NCI-H1417 (cell line): Measurements from ENCODE around the gene KCNQ1OT1.
A peak's percentile ranks its signal among the peaks of the same experiment; 100 is the strongest.

Experiments
- DNase-seq, 3 experiments: peaks; one replicate each; lab custom pipeline; 2025; lab: John Stamatoyannopoulos, UW

KCNQ1OT1 gene

DNA sequence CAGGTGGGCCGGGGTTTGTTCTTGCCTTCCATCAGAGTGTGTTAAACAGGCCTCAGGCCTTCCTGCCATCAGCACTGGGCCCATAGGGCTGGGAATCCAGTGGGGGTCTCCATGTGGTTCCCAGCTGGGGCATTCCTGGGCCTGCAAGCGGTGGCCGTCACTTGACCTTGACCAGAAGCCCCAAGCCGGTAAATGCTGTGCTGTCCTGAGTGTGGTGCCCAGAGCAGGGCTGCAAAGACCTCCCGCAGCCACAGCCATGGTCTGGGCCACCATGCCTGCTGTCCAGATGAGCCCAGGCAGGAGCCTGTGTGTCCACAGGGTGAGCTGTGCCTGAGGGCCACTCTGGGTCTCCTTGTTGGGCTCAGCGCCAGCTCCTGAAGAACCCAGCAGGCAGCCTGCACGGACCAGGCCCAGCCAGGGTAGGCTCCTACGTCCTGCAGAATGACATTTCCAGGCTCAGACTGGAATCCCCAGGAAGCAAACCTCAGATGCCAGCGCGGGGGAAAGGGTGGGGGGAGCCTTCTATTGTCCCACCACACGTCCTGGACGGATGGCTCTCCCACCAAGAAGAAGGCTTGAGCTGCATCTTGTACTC is 117.3 kb downstream of the KCNQ1OT1 start:
- DNase-seq = no peak

DNA sequence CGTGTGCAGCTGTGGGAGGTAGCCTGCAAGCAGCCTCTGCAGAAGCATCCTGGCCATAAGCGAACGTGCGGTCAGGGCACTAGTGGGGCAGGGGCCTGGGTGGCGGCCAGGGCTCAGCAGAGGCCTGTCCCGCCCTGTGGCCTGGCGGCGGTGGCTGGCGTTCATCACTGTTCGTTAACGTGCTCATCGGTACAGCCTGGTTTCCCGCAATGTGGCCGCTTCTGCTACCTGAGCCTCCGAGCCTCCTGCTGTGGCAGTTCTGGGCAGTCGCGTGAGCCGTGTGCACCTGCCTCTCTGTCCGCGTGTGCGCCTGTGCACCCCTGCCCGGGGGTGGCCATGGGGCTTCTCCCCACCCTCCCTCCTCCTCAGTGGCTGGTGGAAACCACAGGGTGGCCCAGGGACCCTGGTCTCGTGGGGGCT is 117.9 kb downstream of the KCNQ1OT1 start:
- peak in 1 of 3 experiments; percentile 3 for DNase-seq

DNA sequence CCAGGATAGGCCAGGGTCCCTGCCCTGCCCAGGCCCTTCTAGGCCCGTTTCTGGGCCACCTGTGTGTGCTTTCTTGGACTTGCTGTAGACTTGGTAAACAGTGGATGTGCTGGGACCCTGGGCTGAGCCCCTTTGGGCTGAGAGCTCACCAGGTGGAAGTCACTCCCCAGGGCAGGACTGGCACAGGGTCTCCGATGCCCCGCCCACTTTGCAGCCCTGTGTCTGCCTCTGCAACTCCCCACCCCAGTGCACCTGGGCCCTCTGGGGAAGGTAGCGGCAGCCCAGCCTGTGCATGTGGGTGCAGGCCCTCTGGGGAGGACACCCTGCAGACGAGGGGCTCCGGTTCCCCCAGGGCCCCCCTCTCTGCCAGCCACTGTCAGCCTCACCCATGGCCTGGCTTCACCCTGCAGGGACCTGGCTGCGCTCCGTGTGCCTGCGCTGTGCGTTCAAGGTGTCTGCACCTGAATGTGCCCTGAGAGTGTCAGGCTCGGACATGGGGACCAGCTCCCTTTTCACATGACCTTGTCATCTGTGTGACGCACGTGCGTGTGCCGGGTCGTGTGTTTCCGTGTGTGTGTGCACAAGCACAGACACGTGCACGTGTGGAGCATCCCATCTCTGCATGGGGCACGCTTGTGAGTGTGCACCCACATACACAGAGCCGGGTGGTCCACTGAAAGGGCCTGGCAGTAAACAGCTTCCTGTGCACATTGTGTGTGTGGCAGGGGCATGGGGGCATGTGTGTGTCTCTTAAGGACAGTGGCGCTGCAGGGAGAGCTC is 118.5 kb downstream of the KCNQ1OT1 start:
- DNase-seq = no peak

DNA sequence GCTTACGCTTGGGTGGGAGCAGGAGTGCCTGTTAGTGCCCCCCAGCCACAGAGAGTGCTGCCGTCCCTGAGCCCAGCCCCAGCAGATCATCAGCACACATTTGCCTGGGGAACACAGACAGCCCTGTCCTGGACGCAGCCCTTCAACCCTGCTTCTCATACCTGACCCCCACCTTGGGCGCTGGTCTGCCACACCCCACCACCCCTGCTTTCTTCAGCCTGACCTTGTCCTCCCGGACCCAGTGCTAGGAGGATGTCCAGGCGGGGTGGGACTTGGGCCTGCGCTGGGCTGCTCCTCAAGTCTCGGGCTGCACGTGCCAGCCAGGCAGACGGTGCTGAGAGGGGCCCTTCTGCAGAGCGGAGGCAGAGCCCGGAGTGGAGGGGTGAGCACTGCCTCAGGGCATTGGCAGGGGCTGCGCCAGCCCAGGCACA is 119.2 kb downstream of the KCNQ1OT1 start:
- DNase-seq = no peak

DNA sequence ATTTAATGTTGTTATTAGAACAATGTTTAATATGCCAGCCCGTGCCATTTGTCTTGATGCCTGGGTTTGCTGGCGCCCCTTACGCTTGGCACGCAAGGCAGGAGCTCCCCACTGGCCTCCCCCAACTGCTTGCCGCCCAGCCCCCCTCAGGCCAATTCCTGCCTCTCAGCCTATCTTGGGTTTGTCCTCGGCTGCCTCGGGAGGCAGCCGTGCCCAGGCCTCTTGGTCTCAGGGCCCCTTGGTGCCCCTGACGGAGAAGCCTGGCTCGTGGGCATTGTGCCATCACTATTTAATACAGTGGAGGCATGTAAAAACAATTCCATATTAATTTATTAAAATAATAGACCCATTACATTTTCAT is 119.8 kb downstream of the KCNQ1OT1 start:
- DNase-seq = no peak

DNA sequence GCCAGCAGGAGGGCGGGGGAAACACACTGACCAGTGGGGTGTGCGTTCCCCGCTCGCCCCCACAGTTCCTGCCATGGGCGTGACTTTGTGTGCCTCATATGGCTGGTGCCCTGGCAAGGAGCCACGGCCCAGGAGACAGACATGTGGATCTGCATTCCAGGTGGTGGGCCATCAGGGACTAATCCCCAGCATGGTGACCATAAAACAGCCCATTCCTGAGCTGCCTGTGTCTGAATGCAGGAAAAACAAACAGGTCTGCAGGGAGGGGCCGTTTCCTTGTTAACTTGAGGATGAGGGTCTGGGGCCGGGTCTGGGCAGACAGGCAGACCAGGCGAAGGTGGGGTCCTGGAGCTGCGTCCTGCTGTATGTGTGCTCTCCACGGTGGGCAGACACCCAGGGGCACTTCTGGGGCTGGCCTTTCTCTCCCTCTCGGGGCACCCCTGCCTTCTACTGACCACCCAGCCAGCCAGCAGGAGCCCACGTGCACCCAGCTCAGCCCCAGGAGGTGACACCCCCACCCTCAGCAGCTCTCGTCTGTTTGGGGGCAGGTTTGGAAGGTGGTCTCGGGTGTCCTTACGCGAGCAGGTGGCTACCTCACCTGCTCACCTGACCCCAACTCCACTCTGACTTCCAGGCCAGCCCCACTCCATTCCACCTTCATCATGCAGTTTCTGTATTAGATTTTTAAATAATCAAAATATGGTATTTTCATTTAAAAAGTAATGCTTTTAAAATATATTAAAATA is 120.3 kb downstream of the KCNQ1OT1 start:
- DNase-seq = no peak

DNA sequence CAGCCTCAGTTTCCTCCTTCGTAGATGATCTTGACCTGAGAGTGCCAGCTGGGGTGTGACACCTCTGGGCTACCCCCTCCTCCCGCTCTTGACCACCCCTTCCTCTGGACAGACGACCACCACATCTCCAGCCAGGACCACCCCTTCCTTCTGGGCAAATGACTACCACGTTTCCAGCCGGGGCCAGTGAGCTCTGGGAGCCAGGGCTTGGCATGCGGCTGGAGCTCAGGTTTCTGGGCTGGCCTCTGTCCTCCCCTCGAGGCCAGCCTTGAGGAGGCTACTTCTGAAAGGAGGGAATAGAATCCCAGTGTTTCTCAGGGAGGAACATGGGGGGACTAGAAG is 120.9 kb downstream of the KCNQ1OT1 start:
- no peak for DNase-seq

DNA sequence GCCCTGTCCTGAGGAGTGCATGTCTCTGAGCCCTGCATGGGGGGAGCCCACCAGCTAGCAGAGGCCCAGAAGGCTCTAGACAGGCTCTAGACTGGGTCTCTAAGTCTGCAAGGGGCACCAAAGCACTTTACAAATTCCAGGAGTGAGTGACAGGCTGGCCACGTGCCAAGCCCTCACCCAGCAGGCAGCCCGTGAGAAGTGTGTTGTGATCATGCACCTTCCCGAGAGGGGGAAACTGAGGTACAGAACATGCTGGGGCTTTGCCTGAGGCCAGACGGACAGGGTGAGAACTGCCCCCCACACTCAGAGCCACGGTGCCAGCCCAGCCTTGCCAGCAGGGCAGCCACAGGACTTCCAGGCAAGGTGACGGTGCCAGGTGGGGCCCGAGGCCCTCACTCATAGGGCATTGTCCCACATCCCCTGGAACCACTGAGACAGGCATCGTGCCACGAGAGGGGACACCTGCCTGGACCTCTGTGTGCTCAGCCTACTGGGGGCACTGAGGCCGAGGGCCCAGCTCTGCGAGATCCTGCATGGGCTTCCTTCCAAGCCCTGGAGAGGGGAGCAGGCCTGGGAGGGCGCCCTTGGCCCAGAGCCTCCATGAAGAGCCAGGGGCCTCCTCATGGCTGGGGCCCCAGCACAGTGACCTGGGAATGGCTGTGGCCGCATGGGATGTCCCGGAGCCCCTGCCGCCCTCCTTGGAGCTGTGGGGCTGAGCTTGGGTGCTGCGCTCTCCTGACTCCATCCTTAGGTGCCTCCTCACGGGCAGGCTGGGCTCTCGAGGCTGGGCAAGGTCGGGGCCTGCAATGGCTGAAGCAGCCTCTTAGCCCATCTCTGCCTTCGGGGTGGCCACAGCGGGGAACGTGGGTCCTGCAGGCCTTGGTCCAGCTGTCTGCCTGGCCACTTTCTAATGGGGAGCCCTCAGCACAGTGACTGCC is 121.5 kb downstream of the KCNQ1OT1 start:
- DNase-seq = no peak

DNA sequence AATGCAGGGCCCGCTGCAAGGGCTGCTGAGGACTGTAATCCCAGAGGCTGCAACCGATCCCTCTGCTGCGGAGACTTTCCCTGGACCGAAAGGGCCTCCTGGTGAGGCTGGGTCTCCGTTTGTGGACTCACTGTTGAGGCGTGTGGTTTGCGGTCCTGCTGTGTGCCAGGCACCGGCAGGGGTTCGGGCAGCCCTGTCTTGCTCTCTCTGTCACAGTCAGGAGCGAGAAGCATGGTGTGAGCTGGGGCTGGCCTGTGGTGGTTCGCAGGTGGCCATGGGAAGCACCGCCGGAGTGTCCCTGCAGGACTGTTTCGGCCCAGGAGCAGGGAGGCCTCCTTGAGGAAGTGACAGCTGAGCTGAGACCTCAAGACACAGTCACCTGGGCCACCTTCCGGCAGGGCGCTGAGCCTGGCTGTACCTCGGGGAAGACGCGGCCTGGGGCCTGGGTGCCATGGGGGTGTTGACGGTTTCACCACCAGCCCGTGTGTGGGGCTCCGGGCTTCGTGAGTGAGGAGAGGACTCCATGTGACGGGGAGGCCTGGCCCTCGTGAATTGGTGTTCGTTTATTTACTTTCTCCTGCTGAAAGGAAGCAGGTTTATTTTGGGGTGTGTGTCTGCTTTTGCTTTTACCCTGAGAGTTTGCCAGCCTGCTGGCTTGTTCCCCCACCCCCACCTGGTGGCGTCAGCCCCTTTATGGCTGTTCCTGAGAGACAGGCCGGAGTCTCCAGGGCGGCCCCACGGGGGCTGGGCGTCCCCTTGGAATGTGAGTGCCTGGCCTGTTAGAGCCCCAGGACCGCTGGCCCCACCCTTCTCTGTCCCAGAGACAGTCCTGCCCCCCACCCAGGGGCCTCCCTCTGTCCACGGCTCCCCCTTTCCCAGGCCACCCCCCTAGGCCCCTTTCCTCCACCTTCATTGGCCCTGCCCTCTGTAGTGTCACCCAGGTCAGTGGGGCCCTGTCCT is 122.5 kb downstream of the KCNQ1OT1 start:
- DNase-seq = no peak

DNA sequence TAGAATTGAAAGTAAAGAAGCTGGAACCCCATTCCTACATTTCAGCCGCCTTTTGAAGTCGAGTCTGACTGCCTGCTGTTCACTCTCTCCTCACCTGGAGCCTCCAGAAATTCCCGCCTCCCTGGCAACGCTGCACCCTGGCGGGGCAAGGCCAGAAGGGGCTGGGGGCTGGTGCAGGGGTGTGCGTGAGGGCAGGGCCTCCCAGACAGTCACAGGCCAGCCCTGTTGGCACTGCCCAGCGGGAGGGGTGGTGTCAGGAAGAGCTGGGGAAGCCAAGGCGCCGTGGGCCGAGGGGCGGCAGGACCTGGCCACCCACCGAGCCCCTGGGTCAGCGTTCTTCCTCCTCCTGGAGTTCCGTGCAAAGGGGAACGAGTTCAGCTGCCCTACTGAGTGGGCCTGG is 123.2 kb downstream of the KCNQ1OT1 start:
- DNase-seq = no peak

DNA sequence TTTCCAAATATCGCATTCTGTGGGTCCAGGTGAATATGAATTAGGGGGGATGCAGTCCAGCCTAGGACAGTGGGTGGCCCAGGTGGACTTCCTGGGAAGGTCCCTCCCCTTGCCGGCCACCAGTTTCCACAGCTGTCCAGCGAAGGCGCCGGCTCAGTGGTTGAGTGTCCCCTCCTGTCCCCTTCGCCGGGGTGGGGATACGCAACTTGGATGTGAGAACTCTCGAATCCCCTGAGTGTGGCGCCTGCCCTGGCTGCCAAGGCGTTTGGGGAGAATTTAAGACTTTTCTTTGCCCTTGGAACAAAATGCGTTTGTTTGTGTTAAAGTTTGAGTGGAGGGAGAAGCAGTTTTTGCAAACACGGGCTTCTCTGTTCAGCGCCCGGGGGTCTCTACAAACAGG is 123.7 kb downstream of the KCNQ1OT1 start:
- no peak for DNase-seq

DNA sequence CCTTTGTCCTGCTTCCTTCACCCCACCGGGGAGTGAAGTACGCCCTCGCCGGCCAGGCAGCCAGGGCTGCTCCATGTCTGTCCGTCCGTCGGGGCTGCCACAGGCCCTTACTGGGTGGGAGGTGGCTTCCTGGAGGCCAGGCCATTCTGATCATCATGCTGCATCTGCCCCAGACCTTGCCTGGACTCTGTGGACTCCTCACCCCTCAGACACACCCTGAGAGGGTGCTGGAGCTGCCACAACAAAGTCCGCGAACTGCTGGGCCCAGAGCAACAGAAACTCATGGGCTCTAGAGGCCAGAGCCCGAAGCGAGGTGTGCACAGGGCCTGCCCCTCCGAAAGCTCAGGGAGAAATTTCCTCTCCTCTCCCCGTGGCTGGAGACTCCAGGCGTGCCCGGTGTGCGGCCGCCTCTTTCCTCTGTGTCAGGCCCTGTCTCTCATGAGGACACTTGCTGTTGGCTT is 124.2 kb downstream of the KCNQ1OT1 start:
- DNase-seq = peak in 1 of 3 experiments; percentile 41

DNA sequence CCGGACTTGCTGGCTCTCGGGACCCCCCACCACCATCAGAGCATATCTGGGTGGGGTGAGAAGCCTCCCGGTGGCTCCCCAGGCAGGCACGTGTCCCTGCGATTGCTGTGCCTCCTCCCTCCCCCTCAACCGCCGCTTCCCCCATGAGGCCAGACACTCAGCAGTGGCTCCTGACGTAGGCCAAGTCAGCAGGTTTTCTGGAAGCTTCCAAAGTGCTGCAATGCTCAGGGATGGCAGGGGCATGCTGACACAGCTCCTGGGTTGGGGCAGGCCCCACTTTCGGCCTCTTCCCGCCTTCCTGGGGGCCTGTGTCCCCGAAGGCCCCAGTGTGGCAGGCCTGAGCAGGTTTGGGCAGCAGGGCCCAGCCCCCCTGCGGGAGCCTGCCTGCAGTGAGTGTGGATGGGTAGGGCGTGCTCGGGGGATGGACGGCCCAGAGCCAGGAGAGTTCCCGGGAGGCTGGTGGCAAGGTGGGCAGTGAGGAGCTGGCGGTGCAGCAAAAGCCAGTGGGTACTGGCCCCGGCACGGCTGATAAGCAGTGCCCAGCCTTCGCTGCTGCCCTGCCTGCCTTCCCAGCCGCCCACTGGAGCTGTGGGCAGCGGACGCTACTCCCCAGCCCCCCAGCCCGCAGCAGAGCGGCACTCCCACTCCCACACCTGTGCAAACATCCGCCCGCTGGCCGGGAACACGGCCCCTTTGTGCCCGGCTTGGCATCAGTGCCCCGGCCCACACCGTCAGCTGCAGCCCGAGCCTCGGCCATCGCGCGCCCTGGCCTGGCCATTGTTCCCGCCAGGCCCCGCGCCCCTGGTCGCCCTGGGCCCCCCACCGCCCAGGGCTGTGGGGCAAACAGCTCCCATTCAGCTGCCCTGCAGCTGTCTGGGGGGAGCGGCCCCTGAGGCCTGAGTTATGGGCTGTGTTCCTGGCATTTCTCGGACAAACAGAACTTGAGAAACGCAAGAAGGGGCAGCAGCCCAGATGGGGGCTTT is 125.0 kb downstream of the KCNQ1OT1 start:
- DNase-seq = peak in 2 of 3 experiments; percentile 63 to 80

DNA sequence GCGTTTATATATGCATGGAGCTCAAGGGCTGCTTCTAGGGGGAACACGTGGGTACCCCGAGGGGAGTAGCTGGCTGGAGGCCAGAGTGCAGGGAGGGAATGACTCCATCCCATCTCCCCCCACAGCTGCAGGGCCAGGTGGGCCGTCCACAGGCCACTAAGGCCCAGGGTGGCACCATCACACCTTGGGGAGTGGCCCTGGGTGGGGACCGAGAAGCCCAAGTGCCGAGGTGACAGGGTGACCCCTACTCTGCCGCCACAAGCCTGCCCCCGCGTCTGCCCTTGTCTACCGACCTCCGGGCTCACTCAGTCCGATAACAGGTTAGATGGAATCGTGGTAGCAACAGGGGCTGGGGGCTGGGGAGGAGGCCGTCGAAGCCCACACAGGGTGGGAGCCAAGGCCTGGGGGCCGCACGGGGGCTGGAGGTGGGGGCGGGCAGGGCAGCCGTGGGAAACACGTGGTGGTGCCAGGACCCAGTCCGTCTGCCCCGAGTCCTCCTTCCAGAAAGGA is 125.7 kb downstream of the KCNQ1OT1 start:
- no peak for DNase-seq

DNA sequence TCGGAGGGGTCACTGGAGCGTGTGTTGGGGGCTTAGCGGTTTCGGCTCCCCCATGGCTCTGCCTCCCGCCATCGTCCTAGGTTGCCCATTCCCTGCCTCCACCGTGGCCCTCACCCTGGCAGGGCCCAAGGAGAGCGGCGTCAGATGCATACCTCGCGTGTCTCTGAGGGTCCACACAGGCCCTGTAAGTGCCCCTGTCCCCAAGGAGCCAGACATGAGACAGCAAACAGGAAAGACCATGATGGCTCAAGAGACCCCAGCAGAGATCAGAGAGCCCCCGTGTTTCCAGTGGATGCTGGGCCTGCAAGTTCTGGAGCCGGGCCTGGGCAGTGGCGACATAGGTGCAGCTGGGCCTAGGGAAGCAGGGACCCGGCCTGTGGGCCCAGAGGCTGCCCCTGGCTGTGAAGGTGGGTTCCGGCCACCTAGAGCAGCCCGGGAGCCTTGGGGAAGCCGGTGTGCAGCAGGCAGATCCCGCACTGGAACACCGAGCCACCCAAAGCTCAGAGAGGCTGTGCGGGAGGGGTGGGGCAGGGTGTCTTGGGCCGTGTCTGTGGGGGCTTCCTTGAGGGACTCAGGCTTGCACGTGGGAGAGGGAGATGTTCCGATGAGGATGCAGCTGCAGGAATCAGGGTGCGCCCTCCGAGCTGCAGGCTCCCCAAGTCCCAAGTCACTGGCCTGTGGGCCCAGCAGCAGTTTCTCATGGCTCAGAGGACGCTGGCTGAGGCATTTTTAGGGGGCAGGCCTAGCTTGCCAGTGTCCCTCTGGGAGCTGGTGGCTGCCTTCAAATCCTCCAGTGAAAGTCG is 126.4 kb downstream of the KCNQ1OT1 start:
- DNase-seq = no peak

DNA sequence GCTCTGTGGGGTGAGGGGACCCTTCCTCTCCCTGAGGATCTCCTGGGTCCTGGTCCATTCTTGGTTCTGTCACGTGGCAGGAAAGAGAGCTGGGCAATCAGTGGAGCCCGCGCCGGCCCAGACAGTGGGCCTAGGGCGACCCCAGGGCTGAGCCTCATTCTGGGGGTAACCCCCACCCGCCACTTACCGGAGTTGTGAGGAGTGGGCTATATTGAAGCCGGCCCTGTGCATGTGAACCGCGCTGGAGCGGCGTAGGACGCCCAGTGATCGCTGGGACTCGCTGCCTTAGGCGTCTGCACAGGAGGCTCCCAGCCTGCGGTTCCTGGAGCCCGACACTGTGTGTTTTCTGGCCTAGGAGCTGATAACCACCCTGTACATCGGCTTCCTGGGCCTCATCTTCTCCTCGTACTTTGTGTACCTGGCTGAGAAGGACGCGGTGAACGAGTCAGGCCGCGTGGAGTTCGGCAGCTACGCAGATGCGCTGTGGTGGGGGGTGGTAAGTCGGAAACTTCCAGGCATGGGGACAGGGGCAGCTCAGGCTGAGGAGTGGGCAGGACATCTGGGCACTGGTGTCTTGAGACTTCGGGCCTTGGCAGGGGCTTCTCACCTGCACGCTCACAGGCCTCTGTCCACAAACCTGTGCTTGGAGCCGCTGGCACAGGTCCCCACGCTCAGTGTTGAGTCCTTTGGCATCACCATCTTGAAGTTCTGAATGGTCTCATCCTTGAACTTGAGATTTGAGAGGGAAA is 127.1 kb downstream of the KCNQ1OT1 start:
- no peak for DNase-seq

DNA sequence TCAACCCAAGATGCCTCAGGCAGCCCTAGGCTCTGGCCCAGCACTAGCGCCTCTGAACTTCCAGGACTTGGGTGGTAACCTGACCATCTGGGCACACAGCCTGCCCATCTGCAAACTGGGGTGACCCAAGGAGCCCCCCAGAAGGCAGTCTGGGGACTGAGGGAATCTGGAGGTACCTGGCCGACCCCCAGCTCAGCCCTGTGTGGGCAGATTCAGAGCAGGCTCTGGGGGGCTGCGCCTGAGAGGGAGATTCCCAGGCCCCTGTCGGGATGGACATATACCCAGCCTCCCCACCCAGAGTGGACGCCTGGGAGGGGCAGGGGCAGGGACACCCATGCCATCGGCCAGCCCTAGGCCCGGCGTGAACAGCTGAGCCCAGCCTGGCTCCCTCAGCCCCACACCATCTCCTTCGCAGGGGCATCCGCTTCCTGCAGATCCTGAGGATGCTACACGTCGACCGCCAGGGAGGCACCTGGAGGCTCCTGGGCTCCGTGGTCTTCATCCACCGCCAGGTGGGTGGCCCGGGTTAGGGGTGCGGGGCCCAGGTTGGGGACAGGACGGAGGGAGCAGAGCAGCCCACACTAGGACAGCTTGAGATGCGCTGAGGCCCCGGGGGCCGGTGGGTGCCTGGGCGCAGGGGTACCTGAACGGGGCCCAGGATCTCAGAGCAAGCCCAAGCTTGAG is 128.1 kb downstream of the KCNQ1OT1 start:
- no peak for DNase-seq
